H1 (cell line): Measurements from ENCODE around the gene CHD5. TPM values are rescaled to one million over a fixed set of nuclear protein-coding genes. Genes with fewer than 3 reads are reported as not detected.

Experiments used
- polyA plus RNA-seq, 7 experiments: library from polyadenylated mRNA; depleted of rRNA in 3 of 7; stranded (reverse) in 5 of 7; unstranded in 2 of 7; fragments of >200 nt in 5 of 7; fragments of 200-250 nt in 2 of 7; gene quantifications; 1 replicate in 5 of 7; 2 replicates in 1 of 7; 4 replicates in 1 of 7; pipeline versions ENCODE4 v1.2.1 to v1.2.3, GENCODE V29; 2011 to 2013; ENCODE audit warnings: missing spikeins in 2 of 7, mixed read lengths in 2 of 7
- total RNA-seq: library from RNA; stranded (reverse); fragmentation: NEBNext Ultra II Directional; extraction: Animal tissue kit (Norgen Biotek cat#: 25700); gene quantifications from 2 replicates; pipeline ENCODE4 v1.2.1, GENCODE V29; 2021
- TF ChIP-seq, protein P1 (sequence below): fragments of 300-600 bp; sonication (generic); IDR thresholded peaks from 2 replicates; pipeline ENCODE4 v1.7.1; 2012; ENCODE audit warnings: low read length, moderate library complexity, mild to moderate bottlenecking, inconsistent platforms; ENCODE audit not compliant: insufficient replicate concordance

CHD5 gene
- total and polyA plus RNA-seq, 2 of the 8 experiments (the other 6 are each of a cell fraction or from before 2014, with no cell fraction given), result 0.42 to 1.8 TPM

DNA sequence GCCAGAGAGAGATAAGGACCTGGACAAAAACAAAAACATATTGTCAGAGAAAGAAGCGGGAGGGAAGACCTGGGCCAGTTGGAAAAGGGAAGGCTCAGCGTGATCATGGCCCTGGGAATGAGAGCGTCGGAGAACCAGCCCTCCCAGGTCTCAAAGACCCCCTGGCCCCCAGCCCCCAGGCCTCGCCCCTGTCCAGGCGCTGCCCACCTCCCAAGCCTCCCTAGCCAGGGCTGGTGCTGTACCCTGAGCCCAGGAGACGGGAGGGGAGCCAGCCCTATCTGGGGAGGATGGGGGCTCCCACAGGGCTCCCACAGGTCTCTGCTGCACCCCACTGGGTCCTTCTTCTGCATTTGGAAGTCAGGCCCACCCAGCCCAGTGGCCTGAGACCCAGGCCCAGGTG, 15.1 kb downstream of the CHD5 start (continued):
- TF ChIP-seq, protein P1, sequence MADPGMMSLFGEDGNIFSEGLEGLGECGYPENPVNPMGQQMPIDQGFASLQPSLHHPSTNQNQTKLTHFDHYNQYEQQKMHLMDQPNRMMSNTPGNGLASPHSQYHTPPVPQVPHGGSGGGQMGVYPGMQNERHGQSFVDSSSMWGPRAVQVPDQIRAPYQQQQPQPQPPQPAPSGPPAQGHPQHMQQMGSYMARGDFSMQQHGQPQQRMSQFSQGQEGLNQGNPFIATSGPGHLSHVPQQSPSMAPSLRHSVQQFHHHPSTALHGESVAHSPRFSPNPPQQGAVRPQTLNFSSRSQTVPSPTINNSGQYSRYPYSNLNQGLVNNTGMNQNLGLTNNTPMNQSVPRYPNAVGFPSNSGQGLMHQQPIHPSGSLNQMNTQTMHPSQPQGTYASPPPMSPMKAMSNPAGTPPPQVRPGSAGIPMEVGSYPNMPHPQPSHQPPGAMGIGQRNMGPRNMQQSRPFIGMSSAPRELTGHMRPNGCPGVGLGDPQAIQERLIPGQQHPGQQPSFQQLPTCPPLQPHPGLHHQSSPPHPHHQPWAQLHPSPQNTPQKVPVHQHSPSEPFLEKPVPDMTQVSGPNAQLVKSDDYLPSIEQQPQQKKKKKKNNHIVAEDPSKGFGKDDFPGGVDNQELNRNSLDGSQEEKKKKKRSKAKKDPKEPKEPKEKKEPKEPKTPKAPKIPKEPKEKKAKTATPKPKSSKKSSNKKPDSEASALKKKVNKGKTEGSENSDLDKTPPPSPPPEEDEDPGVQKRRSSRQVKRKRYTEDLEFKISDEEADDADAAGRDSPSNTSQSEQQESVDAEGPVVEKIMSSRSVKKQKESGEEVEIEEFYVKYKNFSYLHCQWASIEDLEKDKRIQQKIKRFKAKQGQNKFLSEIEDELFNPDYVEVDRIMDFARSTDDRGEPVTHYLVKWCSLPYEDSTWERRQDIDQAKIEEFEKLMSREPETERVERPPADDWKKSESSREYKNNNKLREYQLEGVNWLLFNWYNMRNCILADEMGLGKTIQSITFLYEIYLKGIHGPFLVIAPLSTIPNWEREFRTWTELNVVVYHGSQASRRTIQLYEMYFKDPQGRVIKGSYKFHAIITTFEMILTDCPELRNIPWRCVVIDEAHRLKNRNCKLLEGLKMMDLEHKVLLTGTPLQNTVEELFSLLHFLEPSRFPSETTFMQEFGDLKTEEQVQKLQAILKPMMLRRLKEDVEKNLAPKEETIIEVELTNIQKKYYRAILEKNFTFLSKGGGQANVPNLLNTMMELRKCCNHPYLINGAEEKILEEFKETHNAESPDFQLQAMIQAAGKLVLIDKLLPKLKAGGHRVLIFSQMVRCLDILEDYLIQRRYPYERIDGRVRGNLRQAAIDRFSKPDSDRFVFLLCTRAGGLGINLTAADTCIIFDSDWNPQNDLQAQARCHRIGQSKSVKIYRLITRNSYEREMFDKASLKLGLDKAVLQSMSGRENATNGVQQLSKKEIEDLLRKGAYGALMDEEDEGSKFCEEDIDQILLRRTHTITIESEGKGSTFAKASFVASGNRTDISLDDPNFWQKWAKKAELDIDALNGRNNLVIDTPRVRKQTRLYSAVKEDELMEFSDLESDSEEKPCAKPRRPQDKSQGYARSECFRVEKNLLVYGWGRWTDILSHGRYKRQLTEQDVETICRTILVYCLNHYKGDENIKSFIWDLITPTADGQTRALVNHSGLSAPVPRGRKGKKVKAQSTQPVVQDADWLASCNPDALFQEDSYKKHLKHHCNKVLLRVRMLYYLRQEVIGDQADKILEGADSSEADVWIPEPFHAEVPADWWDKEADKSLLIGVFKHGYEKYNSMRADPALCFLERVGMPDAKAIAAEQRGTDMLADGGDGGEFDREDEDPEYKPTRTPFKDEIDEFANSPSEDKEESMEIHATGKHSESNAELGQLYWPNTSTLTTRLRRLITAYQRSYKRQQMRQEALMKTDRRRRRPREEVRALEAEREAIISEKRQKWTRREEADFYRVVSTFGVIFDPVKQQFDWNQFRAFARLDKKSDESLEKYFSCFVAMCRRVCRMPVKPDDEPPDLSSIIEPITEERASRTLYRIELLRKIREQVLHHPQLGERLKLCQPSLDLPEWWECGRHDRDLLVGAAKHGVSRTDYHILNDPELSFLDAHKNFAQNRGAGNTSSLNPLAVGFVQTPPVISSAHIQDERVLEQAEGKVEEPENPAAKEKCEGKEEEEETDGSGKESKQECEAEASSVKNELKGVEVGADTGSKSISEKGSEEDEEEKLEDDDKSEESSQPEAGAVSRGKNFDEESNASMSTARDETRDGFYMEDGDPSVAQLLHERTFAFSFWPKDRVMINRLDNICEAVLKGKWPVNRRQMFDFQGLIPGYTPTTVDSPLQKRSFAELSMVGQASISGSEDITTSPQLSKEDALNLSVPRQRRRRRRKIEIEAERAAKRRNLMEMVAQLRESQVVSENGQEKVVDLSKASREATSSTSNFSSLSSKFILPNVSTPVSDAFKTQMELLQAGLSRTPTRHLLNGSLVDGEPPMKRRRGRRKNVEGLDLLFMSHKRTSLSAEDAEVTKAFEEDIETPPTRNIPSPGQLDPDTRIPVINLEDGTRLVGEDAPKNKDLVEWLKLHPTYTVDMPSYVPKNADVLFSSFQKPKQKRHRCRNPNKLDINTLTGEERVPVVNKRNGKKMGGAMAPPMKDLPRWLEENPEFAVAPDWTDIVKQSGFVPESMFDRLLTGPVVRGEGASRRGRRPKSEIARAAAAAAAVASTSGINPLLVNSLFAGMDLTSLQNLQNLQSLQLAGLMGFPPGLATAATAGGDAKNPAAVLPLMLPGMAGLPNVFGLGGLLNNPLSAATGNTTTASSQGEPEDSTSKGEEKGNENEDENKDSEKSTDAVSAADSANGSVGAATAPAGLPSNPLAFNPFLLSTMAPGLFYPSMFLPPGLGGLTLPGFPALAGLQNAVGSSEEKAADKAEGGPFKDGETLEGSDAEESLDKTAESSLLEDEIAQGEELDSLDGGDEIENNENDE, result no peak
